22Rv1 (cell line): ENCODE results near the gene TPRKB.
"Not testable (repeated sequence)": the region's sequence is repeated elsewhere in the genome, so short reads cannot be mapped to it uniquely, and the experiment has no call there.

Experiments used
- H3K27ac ChIP-seq: fragments of 450-650 bp; 2 replicates; pipeline ENCODE4 v1.5.1; 2017
- ZFX ChIP-seq: fragments of 450-650 bp; IDR thresholded peaks from 2 replicates; pipeline ENCODE4 v1.6.1; 2017; ENCODE audit warnings: antibody characterized with exemption, borderline replicate concordance
- TF ChIP-seq, protein P1 (sequence below): fragments of 450-650 bp; IDR thresholded peaks from 2 replicates; pipeline ENCODE4 v1.5.1; 2017; ENCODE audit warnings: mild to moderate bottlenecking

The TPRKB gene

DNA sequence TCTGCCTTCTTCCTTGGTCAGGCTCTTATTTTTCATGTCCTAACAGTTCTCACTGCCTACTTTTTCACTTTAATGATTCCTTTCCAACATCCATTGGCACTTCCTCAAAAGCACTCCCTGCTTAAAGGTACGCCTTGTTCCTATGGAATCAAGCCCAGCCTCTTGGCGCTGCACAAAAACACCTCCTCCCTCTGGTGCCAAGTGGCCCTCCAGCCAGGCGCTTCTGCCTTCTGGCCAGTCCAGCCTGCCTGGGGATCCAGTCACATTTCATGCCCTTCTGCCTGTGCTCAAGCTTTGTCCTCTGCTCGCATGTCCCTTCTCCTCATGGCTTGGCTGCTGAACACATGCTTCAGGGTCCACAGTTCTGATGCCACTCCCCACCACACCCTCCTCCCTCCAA, 6.3 kb downstream of the TPRKB start:
- TF ChIP-seq ZFX = no peak
- TF ChIP-seq, protein P1, sequence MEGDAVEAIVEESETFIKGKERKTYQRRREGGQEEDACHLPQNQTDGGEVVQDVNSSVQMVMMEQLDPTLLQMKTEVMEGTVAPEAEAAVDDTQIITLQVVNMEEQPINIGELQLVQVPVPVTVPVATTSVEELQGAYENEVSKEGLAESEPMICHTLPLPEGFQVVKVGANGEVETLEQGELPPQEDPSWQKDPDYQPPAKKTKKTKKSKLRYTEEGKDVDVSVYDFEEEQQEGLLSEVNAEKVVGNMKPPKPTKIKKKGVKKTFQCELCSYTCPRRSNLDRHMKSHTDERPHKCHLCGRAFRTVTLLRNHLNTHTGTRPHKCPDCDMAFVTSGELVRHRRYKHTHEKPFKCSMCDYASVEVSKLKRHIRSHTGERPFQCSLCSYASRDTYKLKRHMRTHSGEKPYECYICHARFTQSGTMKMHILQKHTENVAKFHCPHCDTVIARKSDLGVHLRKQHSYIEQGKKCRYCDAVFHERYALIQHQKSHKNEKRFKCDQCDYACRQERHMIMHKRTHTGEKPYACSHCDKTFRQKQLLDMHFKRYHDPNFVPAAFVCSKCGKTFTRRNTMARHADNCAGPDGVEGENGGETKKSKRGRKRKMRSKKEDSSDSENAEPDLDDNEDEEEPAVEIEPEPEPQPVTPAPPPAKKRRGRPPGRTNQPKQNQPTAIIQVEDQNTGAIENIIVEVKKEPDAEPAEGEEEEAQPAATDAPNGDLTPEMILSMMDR = no peak
- H3K27ac ChIP-seq = peak overlapping the region; percentile 9; the same call in 1 of the 2 replicates

DNA sequence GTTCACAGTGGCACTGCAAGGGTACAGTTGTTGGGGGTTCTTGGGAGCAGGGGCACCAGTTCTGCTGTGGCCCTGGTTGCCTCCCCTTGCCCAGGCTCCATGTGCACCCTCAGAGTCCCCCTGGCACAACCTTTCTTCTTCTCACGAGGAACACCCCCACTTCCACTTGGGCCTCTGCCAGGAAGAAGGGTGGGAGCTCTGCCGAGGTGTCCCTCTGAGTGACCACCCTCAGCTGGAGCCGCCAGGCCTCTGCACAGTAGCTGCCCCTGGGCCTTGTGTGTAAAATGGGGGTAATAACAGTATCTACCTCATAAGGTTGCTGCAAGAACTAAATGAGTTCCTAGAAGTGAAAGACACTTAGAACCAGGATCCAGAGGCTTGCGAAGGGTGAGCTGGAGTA, 8.4 kb downstream of the TPRKB start:
- TF ChIP-seq ZFX = no peak
- TF ChIP-seq, protein P1 = no peak
- no peak overlapping the region for H3K27ac ChIP-seq

DNA sequence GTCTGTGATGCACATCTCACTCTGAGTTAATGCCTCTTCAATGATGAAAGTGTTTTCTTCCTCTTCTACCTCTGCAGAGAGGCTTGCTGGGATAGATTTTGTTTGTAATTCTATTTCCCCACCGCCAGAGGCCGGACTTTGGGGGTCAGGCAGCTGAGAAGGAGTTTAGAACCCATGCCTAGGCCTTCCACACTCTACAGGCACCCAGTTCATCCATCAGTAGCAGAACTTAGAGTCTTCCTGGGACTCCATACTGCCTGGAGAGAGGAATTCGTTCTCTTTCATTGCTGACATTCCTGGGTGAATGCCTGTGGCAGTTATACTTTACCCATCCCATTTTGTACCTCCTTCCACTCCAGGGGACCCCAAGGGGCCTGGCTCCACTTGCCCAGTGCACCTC, 9.1 kb downstream of the TPRKB start:
- H3K27ac ChIP-seq = no peak overlapping the region
- TF ChIP-seq, protein P1 = no peak
- TF ChIP-seq ZFX = no peak

DNA sequence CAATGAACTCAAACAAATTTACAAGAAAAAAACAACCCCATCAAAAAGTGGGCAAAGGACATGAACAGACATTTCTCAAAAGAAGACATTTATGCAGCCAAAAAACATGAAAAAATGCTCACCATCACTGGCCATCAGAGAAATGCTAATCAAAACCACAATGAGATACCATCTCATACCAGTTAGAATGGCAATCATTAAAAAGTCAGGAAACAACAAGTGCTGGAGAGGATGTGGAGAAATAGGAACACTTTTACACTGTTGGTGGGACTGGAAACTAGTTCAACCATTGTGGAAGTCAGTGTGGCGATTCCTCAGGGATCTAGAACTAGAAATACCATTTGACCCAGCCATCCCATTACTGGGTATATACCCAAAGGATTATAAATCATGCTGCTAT, 10.5 kb downstream of the TPRKB start:
- H3K27ac ChIP-seq = not testable (repeated sequence)

DNA sequence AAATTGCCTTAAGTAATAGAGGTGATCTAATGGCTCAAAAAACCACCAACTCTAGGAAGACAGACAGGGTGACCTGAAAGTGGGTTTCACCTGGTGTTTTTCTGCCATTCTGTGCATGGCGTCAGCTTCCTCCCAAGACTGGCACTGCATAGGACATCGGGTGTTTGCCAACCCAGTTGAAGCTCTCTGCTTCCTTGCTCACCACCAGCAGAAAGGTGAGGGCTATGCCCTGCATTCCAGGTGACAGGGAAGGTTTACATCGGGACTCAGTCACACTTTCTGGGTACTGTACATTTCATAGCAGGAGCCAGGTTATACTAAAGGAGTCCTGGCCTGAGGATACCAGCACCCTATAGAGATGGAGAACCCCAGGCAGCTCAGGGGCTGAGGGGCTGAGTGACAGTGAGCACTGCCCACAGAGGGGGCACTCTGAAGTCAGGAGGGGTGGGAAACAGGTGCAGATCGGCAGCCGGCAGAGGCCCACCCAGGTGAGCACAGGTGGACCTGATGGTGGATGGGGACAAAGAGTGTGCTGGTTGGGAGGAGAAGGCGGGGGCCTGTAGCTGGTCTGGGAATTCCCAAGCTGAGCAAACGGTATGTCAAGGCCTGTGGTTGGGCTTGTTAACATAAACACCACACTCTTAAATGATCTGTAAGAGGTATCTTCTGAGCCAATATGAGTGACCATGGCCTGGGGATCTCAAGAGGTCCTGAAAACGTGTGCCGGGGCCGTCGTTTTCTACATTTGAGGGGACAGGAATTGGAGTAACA, 18.1 kb downstream of the TPRKB start:
- no peak overlapping the region for H3K27ac ChIP-seq

DNA sequence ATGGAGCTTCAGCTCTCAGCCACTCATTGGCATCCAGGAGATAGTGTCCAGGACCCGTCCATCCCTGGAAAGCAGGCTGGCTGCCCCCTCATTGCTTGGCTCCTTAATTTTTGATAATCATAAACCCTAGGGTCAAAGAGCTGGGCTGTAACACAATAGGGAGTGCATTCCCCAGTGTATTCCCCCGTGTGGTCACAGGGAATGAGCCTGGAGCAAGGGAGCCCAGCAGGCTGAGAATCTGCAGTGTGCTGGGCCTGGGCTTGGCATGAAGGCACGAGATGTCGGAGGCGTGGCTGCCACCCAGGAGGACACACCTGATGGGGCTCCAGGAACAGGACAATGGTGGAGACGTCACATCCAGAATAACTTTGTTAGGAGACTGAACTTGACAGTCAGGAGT, 18.7 kb downstream of the TPRKB start:
- TF ChIP-seq, protein P1 = no peak
- no peak for TF ChIP-seq ZFX

More for the DNA sequence above, 18.1 kb downstream of the TPRKB start:
- TF ChIP-seq, protein P1 = no peak
- no peak for TF ChIP-seq ZFX

DNA sequence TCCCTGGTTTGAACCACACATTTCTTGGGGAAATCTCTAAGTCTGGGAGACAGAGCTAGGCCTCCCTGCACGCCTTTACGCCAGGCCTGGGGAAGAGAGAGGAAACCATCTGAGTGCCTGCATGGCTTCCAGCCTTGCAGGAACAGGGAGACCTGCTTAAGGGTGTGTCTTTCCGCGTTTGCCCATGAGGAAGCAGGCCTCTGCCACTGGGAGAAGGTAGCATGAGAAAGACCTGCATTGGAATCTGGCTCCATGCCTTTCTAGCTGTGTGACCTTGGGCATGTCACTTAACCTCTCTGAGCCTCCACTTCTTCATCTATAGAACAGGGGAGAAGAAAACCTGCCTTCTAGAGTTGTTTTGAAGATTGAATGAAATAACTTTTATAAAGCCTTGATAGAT, 19.4 kb downstream of the TPRKB start:
- H3K27ac ChIP-seq = not testable (repeated sequence)

More for the DNA sequence above, 18.7 kb downstream of the TPRKB start:
- H3K27ac ChIP-seq = no peak overlapping the region

DNA sequence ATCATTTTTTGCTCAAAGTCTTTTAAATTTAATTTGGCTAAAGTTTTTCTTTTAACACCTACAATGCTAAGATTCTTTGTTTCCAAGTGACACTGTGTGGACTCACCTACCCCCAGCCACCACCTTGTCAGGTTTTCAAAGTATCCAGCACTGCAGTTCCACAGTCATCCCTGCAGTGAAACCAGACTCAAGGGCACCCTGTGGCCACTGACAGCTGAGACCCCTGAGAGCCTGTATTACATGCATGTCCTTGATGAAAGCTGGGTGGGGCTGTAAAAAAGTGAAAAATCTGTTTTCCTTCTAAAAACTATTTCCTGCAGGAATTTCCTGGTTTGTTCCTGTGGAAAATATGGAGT, 19.9 kb downstream of the TPRKB start:
- H3K27ac ChIP-seq = no peak overlapping the region
- TF ChIP-seq, protein P1 = no peak
- TF ChIP-seq ZFX = no peak
